ENCODE results near the gene C12orf57.
A peak's percentile ranks its signal among the peaks of the same experiment; 100 is the strongest.

Gene C12orf57

DNA sequence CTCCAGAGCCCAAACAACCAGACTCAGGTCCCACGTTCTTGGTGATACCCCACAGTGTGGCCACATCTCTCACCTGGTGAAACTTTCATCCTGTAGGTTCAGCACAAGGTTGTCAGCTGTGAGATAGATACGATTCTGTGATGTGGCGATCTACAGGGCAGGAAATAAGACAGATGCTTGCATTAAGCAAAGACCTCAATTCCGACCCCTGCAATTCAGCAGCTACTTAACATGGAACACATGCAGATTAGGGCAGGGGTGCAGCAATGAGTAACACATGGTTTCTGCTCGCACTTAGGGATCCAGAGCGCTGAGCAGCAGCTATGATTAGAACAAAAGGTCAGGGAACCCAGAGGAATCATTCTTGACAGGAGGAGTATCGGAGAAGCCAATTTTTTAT, 22.5 kb downstream of the C12orf57 start:
- DNase-seq, result no peak

DNA sequence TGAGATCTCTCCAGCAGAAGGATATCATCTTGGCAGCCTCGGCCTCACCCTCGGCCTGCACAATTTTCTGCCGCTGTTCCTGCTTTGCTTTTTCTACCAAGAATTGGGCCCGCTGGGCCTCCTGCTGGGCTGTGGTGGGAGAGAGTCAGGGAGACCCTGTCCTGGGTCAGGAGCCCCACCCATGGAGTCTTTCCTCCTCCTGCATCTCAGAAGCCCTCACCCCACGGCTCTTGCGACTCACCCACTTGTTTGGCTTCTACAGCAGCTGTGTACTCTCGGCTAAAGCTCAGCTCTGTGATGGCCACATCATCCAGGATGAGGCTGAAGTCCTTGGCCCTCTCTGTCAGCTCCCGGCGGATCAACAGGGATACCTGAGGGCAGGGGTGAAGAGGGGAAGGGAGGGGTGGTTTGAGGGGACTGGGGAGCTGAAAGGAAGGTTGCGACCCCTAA, 23.9 kb downstream of the C12orf57 start:
- no peak for DNase-seq

DNA sequence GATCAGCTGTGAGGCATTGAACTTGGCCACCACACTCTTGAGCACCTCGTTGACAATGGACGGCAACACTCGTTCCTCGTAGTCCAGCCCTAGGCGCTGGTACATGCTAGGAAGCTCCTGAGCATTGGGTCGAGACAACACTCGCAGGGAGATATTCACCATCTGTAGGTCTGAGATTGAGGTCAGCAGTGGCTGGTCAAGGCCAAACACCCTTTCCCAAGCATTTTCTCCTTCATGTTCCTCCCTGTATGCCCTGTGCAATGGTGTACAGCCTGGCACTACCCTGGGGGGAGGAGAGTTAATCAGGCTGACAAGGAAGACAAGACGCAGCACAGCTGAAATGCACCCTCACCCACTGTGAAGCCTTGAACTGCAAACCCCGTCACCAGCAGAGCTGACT, 24.6 kb downstream of the C12orf57 start:
- DNase-seq, result peak; percentile 37

DNA sequence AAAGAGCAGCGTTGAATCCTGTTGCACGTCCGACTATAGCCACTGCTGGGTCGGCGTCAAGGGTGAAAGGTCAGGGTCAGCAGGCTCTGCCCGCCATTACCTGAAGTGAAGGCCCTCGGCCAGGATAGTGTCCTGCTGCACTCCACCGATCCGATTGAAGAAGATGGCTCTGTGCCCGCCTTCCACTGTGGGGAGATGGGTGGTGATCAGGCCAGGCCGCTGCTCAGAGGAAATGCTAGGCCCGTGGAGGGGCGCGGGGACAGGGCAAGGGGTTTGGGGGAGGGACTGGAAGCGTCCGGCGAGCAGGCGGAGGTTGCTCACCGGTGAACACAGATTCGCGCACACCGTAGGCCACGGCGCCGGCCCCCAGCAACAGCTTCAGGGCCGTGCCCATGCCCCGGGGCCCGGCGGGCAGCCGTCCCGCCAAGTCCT, 26.3 kb downstream of the C12orf57 start:
- DNase-seq, result no peak

DNA sequence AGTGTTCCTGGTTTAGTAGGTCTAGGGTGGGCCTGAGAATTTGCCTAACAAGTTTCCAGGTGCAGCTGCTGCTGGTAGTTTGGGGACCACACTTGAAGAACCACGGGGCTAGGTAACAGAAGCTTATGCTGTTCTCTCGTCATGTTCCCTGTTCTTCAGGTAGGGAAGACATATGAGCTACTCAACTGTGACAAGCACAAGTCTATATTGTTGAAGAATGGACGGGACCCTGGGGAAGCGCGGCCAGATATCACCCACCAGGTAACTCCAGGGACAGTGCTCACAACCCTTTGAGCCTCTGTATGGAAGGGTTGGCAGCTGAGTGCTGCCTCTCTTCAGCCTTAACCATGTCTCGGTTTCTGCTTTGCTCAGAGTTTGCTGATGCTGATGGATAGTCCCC, 30.4 kb downstream of the C12orf57 start:
- no peak for DNase-seq

DNA sequence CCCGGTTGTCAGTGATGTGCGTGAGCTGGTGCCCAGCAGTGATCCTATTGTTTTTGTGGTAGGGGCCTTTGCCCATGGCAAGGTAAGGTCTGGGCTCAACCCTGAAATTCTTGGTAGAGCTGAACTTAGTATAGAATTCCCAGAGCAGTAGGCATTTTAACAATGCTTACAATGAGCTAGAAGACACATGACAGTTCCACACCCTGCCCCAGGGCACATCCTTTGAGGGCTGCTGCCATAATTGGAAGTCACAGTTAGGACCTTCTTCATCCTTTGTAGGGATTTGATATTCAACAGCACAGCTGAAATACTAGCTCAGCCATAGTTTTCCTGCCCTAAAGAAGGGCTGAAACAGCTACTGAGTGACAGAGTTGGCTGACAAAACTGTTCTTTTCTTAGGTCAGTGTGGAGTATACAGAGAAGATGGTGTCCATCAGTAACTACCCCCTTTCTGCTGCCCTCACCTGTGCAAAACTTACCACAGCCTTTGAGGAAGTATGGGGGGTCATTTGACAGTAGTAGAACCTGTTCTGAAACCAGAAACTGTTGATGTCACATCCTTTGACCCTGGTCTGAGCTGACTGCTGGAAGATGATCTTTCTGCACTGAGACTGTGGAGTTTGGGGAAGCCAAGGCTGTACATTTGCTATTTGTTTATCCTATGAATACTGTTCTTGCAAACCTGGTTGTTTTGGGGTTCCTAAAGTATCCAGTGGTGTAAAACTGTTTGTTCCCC, 31.6 kb downstream of the C12orf57 start:
- DNase-seq, result no peak

DNA sequence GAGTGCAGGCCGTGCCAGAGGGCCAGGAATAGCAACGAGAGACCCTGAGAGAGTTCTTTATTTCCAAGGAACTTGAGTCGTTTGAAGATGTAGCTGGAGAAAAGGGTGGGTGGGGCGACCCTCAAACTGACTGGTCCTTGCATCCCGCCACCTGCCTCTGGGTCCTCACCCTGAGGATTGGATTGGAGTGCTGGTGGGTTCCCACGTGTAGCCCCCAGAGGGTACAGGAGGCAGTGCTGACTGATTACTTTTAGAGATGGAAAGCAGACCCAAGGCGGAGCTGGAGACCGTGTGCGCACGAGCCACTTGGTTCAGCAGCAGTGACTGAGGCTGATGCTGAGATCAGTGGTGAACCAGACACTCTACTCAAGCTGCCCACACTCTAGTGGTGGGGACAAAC, 33.8 kb downstream of the C12orf57 start:
- DNase-seq, result no peak

DNA sequence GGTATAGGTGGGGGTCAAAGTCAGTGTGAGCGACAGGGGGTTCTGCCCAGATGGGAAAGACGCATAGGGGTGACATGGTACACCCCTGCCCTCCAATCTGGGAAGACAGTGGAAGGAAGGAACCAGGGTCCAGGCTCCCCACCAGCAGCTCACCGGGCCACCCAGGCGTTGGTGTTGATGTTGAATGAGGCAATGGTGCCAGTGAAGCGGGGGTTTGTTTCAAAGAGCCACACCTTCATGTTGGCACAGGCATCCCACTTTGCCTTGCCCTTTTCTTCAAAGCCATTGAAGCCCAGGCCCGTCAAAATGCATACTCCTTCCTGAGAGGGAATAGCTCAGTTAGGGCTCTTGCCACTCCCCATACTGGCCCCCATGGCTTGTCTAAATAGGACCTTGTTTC, 34.4 kb downstream of the C12orf57 start:
- DNase-seq, result no peak

DNA sequence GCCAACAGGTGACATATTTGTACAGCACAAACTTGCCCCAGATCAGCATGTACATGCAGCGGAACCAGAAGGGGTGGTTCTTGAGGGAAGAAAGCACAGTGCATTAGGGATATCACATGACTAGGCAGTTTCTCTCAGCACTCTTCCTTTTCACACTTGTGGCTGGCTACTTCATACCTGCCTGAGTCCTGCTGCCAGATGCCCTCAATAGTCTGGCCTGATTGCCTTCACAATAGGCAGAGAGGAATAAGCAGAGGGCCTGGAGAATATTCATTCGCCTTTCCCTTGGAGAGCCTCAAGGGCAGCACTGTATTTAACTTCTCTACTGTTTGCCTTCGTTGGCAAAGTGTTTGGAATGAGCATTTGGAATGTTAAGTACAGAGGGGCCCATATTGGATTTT, 34.8 kb downstream of the C12orf57 start:
- DNase-seq, result no peak

DNA sequence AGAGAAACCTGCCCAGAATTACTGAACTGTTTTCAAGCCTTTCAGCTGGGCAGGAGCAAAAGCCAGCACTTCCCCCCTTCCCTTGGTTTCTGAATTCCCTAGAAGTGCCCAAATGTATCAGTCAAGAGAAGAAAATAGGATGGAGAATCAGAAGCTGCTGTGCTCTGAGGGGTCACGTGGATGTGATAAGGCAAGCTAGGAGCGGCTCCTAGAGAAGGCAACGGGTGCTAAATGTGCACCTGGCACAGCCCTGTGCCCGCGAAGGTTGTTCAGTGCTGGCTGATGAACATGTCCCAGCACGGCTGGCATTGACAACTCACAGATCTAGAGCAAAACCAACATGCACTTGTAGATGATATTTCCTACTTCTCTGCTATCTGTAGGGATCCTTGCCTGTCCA, 35.2 kb downstream of the C12orf57 start:
- no peak for DNase-seq

DNA sequence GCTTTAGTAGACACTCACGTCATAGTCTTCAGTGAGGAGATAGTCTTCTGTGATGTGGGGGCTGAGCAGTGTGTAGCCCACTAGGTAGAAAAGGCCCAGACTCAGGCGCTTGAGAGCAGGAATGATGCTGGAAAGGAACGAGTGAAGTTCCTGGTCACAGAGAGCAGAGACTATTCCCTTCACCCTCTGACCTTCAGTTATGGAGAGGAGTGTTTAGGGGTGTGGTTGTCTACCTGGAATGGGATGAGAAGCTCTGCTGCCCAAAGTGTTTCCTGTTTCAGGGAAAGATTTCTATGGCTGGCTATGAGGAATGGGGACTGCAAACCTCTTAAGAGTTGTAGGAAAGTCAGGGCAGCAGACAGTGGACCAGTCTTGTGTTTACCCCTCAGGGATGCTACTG, 35.6 kb downstream of the C12orf57 start:
- DNase-seq, result no peak

DNA sequence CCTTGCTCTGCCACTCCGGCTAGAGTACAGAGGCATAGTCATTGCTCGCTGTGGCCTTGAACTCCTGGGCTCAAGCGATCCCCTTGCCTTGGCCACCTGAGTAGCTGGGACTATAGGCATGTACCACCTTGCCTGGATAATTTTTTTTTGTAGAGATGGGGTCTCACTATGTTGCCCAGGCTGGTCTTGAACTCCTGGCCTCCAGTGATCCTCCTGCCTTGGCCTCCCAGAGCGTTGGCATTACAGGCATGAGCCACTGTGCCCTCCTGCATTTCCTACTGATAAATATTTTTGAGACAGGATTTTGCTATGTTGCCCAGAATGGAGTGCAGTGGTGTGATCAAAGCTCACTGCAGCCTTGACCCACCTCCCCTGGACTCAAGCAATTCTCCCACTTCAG, 36.3 kb downstream of the C12orf57 start:
- no peak for DNase-seq

DNA sequence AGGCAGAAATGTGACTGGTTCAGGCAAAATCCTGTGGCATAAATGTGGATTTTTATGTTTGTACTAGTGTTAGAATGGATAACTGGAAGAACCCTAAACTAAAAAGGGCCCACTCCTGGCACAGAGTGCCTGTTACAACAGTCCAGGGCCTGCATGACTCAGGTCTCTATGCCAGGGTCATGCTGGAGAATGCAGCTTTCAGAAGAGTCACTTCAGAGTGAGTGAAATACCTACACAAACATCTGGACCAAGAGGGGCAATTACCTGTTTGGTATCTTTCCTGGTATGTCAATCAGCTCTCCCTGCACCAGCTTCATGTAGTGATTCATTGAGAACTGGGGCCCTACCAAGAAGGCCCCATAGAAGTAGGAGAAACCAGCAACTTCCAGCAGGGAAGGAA, 36.9 kb downstream of the C12orf57 start:
- no peak for DNase-seq

DNA sequence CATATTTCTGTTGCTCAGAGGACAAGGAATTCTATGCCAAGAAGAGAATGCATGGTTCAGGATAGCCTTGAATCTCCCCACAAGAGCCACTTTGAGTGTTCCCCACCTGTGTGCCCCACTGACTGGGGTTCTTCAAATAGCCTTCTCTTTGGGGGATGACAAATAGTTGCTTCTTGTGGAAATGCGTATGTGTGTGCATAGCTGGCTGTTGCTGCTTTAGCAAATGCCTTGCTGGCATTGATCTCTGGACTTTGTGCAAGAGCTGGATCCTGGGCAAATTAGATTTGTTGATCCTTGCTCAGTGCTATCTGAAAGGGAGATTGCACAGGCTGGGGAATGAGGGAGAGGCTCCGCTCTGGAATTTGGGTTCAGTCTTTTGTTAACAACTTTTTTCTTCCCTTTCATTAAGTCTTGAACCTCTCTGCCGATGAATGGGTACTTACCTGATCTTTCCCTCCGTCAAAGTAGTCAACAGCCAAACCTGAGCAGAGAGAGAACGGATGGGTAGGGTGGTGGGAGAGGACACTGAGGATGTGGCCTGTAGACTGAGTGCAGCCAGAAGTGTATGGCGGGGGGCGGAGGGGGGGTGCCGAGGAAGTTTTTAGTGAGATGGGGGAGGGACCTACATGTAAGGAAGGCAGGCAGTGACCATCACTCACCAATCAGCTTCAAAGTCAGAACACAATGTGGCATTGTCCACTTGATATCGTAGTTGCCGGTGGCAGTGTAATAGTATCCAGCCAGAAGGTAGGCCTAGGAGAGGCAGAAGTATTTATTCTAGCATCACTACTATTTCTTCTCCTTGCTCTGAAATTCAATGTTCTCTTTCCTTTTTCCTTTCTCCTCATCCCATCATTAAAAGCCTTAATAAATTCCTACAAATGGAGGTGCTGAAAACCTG, 37.6 kb downstream of the C12orf57 start:
- DNase-seq, result no peak

DNA sequence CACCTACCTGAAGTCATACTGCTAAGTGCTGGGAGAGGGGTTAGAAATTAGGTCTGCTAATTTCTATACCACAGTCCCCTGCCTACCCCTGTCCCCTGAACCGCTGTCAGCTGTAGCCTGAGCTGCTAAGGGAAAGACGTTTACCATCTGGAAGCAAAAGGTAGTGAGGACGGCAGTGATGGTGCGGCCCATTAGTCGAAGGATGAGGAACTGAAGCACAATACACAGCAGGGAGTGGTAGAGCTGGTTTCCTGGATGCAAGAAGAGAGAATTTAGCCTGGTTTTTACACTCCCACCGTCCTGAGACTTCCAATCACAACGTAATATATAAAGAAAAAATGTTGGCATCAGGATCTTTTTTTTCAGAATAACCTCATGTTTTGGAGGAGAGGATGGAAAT, 38.7 kb downstream of the C12orf57 start:
- no peak for DNase-seq

DNA sequence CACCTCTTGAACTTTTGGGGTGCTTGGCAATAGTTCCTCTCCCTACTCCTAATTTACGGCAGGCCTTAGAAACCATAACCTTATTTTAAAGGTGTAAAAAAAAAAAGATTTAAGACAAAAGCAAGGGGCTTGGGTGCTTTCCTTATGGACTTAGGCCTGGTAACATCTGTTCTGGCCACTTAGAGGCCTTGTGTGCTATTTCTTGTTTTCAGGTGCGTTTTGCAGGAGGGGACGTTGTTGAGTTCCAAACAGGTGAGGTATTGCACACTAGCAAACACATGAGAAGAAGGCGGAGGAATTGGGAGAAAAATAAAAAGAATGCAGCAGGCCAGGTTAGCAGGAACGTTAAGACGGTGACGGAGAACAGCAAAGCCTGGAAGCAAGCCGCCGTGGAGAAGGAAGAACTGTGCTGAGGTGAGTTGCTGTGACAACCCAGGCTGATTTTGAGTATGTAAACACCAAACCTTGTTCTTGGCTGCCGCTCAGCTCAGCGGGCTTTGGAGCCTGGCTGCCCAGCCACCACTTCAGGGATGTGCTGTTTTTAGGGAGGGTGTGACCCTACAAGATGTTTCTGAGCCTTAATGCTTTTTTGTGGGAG, 44.2 kb downstream of the C12orf57 start:
- no peak for DNase-seq
